ENCODE data around the gene C5.

DNA sequence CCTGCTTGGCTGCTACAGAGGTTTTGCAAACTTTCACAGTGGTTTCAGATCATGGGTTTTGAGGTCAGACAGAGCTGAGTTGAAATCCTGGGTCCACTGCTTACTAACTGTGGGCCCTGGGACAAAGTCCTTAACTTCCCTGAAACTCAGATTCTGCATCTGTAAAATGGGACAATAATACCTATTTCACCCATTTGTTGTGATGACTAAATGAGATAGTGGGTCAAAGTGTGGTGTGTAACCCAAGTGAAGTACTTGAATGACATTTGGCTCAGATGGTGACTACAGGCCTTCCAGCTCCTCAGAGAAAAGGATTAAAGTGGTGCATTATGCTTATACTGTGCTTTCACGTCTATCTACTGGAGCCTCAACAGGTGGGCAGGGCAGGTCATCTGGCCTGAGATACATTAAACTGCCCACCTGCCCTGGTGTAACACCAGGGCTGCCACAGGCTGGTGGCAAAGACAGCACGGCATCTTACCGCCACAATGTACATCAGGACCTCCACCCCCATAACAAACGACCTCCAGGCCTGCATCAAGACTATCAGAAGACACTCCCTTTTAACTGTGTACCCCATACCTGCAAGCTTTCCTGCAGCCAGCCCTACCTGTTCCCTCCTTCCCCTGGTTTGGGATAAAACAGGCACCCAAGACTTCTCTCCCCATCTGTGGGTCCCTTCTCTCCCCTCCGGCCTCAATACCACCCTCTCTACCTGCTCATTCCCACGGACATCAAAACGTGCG, 122.6 kb downstream of the C5 start:
- TF ChIP-seq, protein P1, sequence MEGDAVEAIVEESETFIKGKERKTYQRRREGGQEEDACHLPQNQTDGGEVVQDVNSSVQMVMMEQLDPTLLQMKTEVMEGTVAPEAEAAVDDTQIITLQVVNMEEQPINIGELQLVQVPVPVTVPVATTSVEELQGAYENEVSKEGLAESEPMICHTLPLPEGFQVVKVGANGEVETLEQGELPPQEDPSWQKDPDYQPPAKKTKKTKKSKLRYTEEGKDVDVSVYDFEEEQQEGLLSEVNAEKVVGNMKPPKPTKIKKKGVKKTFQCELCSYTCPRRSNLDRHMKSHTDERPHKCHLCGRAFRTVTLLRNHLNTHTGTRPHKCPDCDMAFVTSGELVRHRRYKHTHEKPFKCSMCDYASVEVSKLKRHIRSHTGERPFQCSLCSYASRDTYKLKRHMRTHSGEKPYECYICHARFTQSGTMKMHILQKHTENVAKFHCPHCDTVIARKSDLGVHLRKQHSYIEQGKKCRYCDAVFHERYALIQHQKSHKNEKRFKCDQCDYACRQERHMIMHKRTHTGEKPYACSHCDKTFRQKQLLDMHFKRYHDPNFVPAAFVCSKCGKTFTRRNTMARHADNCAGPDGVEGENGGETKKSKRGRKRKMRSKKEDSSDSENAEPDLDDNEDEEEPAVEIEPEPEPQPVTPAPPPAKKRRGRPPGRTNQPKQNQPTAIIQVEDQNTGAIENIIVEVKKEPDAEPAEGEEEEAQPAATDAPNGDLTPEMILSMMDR (IDR thresholded peaks at IDR 0.05), result no peak
- TF ChIP-seq POLR2A (IDR thresholded peaks at IDR 0.05) (no peak), EP300 (IDR thresholded peaks at IDR 0.05) (no peak)
